ENCODE results near the gene ADI1. TPM values are rescaled to one million over a fixed set of nuclear protein-coding genes. Genes with fewer than 3 reads are reported as not detected.
"Not testable (repeated sequence)": the region's sequence is repeated elsewhere in the genome, so short reads cannot be mapped to it uniquely, and the experiment has no call there.

ADI1 gene
- total RNA-seq, 1 donor from 2014 or later: 21.8 TPM

- no peak for DNase-seq
Measured at GRCh38 chr2:3529316-3530025, 10.1 kb upstream of the ADI1 start.

GRCh38 chr2:3527886-3528785 is 8.8 kb upstream of the ADI1 start:
- DNase-seq: no peak

GRCh38 chr2:3526871-3527270 is 7.5 kb upstream of the ADI1 start:
- DNase-seq: no peak

GRCh38 chr2:3523551-3524041 is 4.3 kb upstream of the ADI1 start:
- DNase-seq: no peak

DNA sequence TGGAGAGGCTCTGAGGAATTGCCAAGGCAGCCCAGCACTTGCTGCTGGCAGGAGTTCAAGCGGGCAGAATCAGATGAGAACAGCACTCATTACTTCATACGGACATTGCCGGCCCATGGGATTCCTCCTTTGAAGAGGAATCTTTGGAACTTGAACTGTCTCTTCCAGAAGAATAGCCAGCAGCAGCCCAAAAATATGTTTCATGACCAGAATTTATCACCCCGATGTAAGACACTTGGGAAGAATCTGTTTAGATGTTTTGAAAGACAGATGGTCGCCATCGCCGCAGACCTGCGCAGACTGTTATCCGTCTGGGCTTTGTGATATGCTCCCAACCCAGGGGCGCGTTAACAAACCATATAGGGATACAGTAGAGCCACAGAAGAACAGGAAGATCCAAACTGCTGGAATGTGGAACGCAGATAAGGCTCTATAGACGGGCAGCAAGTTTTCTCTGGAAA is 3.7 kb upstream of the ADI1 start:
- no peak for DNase-seq

DNA sequence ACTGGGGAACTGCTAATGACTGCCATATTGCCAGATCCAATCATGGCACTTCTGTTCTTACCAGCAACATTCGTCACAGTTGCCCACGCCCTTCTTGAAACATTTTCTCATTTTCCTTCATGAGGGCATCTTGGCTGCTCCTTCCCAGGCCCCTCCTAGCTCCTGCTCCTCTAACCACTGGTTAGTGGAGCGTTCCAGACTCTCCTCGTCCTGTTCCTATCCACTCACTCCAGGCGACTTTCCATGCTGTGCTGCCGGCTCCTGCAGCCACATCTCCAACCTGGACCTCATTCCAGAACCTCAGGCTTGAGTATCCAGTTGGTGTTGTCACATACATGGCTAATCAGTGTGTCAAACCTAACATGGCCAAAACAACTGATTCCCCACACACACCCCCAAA is 1.3 kb upstream of the ADI1 start:
- DNase-seq: no peak

DNA sequence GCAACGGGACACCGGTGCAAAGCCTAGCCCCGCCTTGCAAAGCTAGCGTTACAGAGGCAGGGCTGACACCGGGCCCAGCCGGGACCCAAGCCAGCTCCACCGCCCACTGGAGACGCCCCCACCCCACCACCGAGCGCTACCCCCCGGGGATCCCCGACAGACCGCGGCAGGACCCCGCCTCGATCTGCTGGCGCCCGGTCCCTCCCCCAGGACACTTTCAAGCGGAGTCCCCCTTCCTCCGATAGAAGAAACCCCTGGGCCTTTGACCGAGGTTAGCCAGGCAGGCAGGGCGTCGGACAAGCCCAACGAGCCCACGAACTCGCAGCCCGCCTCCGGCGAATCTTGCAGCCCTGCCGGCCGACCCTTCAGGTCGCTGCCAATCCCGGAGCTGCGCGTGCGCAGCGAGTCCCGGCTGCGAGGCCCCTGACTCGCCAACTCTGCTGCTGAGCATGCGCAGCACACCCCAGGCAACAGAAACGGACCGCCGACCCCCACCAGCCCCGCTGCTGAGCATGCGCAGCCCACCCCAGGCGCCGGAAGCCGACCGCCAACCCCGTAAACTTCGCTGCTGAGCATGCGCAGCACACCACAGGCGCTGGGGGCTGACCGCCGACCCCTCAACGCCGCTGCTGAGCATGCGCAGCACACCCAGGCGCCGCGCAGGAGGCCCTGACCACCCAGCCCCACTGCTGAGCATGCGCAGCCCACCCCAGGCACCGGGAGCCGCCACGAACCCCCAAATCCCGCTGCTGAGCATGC is 656 bp downstream of the ADI1 start:
- peak; percentile 98 for DNase-seq

GRCh38 chr2:3517948-3518495 is 1.3 kb downstream of the ADI1 start:
- DNase-seq: no peak

DNA sequence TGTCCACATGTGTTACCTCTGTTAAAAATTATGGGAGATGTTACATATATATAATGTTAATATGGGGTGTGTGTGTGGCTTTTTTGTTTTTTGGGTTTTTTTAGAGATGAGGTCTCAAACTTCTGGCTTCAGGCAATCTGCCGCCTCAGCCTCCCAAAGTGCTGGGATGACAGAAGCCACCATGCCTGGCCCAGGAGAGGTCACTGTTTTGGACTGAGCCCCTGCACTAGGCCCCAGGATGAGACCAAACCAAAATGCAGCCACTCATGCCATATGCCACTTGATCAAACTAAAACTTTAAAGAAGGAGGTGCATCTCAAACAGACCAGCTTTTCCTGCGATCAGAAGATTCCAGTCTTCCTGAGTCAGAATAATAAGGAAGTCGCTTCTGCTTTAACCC is 2.5 kb downstream of the ADI1 start:
- DNase-seq: no peak

GRCh38 chr2:3515438-3515837 is 3.9 kb downstream of the ADI1 start:
- DNase-seq: not testable (repeated sequence)

- DNase-seq: no peak
Measured at GRCh38 chr2:3513026-3513810, 6.1 kb downstream of the ADI1 start.

GRCh38 chr2:3512086-3512485 is 7.2 kb downstream of the ADI1 start:
- no peak for DNase-seq

DNA sequence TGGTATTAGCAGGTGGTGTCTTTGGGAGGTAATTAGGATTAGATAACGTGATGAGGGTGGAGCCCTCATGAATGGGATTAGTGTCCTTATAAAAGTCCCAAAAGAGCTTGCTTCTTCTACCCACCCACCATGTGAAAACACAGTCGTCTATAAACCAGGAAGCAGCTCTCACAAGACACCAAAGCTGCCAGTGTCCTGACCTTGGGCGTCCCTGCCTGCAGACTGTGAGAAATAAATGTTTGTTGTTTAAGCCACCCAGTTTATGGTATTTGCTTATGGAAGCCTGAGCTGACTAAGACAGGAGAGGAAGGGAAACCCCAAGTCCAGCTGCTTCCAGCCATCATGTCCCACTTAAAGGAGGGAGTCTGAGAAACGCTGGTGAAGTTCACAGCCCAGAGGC is 13.6 kb downstream of the ADI1 start:
- no peak for DNase-seq

DNA sequence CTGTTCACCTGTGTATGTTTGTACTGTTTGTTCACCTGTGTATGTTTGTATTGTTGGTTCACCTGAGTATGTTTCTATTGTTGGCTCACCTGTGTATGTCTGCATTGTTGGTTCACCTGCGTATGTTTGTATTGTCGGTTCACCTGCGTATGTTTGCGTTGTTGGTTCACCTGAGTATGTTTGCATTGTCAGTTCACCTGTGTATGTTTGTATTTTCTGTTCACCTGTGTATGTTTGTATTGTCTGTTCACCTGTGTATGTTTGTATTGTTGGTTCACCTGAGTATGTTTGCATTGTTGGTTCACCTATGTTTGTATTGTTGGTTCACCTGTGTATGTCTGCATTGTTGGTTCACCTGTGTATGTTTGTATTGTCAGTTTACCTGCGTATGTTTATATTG is 14.6 kb downstream of the ADI1 start:
- DNase-seq: no peak

- DNase-seq: no peak
Measured at GRCh38 chr2:3503483-3503882, 15.8 kb downstream of the ADI1 start.

DNA sequence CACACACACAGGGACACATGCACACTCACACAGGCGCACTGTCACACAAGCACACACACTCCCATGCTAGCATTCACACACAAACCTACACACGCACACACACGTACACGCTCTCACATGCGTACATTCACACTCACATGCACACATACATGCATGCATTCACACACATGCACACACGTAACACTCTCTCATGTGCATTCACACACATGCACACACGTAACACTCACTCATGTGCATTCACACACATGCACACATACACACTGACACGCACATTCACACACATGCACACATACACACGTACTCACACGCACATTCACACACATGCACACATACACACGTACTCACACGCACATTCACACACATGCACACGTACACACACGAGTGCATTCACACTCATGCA is 16.3 kb downstream of the ADI1 start:
- no peak for DNase-seq

DNA sequence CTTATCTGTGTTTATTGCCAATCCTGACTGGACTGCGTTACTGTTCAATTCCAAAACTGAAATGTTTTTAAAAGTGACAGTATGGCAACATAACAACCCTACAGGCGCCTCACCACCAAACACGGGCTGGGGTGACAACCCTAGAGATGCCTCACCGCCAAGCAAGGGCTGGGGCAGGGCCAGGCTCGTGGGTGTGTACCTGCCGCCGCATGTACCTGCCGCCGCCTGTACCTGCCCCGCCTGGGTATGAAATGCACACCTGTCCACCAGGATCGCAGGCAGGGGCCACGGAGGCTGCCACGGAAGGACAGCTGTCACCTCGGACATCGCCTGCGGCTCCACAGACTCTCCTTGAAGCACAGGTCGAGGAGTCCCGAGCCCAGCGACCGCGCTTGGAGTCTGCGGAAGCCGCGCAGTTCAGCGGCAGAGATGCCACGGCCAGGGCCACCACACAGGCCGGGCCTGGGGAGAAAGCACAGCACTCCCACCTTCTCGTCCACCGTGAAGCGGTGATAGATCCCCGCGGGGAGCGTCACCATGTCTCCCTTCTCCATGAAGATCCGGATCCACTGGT is 18.9 kb downstream of the ADI1 start:
- DNase-seq: no peak

GRCh38 chr2:3498783-3499394 is 20.4 kb downstream of the ADI1 start:
- DNase-seq: no peak

GRCh38 chr2:3496708-3497080 is 22.6 kb downstream of the ADI1 start:
- DNase-seq: not testable (repeated sequence)

- DNase-seq: no peak
Measured at GRCh38 chr2:3494984-3495666, 24.2 kb downstream of the ADI1 start.

Data from skin of body (tissue), 2 donors.